DND-41 (cell line): ENCODE measurements around the gene PYCR2.
A peak's percentile ranks its signal among the peaks of the same experiment; 100 is the strongest.

Source experiments
- ATAC-seq: fragments of 200-7000 bp; cut with Tn5 transposase; 3 replicates; pipeline ENCODE4 v1.9.1; 2021; ENCODE audit warnings: low read depth; ENCODE audit not compliant: insufficient read depth
- DNase-seq: peaks from one replicate; pipeline ENCODE4 v3.0.0-alpha.2; 2020
- H2AFZ ChIP-seq: 2 replicates; pipeline ENCODE4 v1.6.0; 2012; ENCODE audit warnings: low read depth, low read length
- H3K27ac ChIP-seq: 2 replicates; pipeline ENCODE4 v1.5.1; 2012; ENCODE audit warnings: low read length, inconsistent platforms
- H3K27me3 ChIP-seq: fragments of 200-600 bp; sonication (generic); 2 replicates; pipeline ENCODE4 v1.6.0; 2012; ENCODE audit warnings: low read length, mild to moderate bottlenecking, inconsistent platforms; ENCODE audit not compliant: insufficient read depth, poor library complexity
- H3K36me3 ChIP-seq: 2 replicates; pipeline ENCODE4 v1.5.1; 2012; ENCODE audit warnings: low read length, inconsistent platforms; ENCODE audit not compliant: insufficient read depth
- H3K4me1 ChIP-seq: 2 replicates; pipeline ENCODE4 v1.5.1; 2012; ENCODE audit warnings: mild to moderate bottlenecking, low read length; ENCODE audit not compliant: insufficient read depth
- H3K4me2 ChIP-seq: 2 replicates; pipeline ENCODE4 v1.6.0; 2012; ENCODE audit warnings: mild to moderate bottlenecking, moderate library complexity, low read length, inconsistent platforms; ENCODE audit not compliant: insufficient read depth
- H3K4me3 ChIP-seq, 2 experiments: fragments of 200-600 bp in 1 of 2; shearing (Covaris generic) in 1 of 2; 2 replicates each; pipeline ENCODE4 v1.5.1; 2012 to 2016; ENCODE audit warnings: inconsistent platforms in 2 of 2, low read length in 2 of 2, mild to moderate bottlenecking in 2 of 2, low read depth in 1 of 2, moderate library complexity in 1 of 2
- H3K79me2 ChIP-seq: 2 replicates; pipeline ENCODE4 v1.6.0; 2012; ENCODE audit warnings: low read length, inconsistent platforms; ENCODE audit not compliant: insufficient read depth
- H3K9ac ChIP-seq: 2 replicates; pipeline ENCODE4 v1.6.0; 2012; ENCODE audit warnings: low read depth, mild to moderate bottlenecking, inconsistent platforms, low read length, moderate library complexity
- H3K9me3 ChIP-seq: 2 replicates; pipeline ENCODE4 v1.5.1; 2012; ENCODE audit warnings: low read length, moderate library complexity, mild to moderate bottlenecking, inconsistent platforms; ENCODE audit not compliant: insufficient read depth, severe bottlenecking
- H4K20me1 ChIP-seq: 2 replicates; pipeline ENCODE4 v1.6.0; 2012; ENCODE audit warnings: low read length; ENCODE audit not compliant: insufficient read depth
- CTCF ChIP-seq: IDR thresholded peaks from 2 replicates; pipeline ENCODE4 v1.5.1; 2012; ENCODE audit warnings: borderline replicate concordance, low read length, moderate library complexity, mild to moderate bottlenecking; ENCODE audit not compliant: poor library complexity, severe bottlenecking; ENCODE audit errors: extremely low read depth
- EZH2 ChIP-seq: IDR thresholded peaks from 3 replicates; pipeline ENCODE4 v1.6.1; 2012; ENCODE audit warnings: borderline replicate concordance, low read depth, mild to moderate bottlenecking, moderate library complexity, low read length, inconsistent platforms; ENCODE audit not compliant: severe bottlenecking

The PYCR2 gene

GRCh38 chr1:225890346-225891228 lies 33.5 kb downstream of the PYCR2 start:
- Histone ChIP-seq H3K27ac (no peak overlapping the region), H3K4me1 (no peaks in the 10 kb centered on the region), H2AFZ (no peak overlapping the region), H3K4me3 (no peak overlapping the region), H3K79me2 (no peaks in the 10 kb centered on the region), H4K20me1 (no peaks in the 10 kb centered on the region), H3K9ac (no peak overlapping the region), H3K36me3 (no peaks in the 10 kb centered on the region), H3K4me2 (no peak overlapping the region), H3K27me3 (no peaks in the 10 kb centered on the region), H3K9me3 (no peaks in the 10 kb centered on the region)
- ATAC-seq (no peak), DNase-seq (no peak)
- TF ChIP-seq EZH2 (no peak), CTCF (no peak)

- Histone ChIP-seq H3K9me3 (no peaks in the 10 kb centered on the region), H3K36me3 (no peaks in the 10 kb centered on the region), H3K27ac (no peak overlapping the region), H3K79me2 (no peaks in the 10 kb centered on the region), H3K27me3 (no peaks in the 10 kb centered on the region), H2AFZ (no peak overlapping the region), H3K4me1 (no peaks in the 10 kb centered on the region), H4K20me1 (no peaks in the 10 kb centered on the region), H3K4me3 (no peak overlapping the region), H3K4me2 (no peak overlapping the region), H3K9ac (no peak overlapping the region)
- ATAC-seq, result no peak
- TF ChIP-seq EZH2, result no peak
- TF ChIP-seq CTCF, result no peak
- DNase-seq, result no peak
Measured at GRCh38 chr1:225889743-225890142, 34.3 kb downstream of the PYCR2 start.

DNA sequence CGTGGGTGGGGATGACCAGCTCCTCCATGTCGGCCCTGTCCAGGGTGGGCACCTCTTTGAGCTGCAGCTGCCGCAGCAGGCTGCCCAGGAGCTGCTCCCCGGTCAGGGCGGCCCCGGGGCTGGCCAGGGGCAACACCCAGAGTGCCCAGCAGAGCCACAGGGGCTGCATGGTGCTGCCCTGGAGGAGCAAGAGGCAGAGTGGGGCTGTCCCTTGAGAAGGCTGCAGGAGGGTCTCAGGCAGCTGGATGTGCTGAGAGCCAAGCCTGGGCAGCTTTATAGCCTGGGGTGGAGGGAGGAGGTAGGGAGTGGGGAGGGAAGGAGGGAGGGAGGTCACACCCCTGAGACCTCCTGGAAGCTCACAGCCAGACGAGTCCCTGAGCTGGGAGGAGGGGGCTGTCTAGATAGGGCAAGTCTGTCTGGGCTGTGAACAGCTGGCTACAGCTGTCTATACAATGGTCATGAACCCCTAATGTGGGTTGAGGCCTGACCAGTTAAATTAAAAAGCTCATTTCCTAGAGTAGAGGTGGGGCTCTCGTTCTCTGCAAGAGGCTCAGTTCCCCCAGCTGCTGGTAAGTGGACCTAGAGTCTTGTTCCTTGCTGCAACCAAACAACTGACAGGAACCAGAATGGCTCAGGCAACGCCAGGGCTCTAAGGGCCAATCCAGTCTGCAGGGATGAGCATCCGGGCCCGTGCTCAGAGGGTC lies 35.0 kb downstream of the PYCR2 start, which contains the start of gene LEFTY1:
Gene LEFTY1 (minus strand): TSS at position 249 of the 704 bp plus-strand sequence. CDS start 80 bp downstream, at position 169.
- no peaks in the 10 kb centered on the region for H3K79me2 ChIP-seq
- H2AFZ ChIP-seq, result no peak within 1 kb of the TSS
- H4K20me1 ChIP-seq, result no peaks in the 10 kb centered on the region
- no peaks in the 10 kb centered on the region for H3K9me3 ChIP-seq
- no peak within 1 kb of the TSS for H3K9ac ChIP-seq
- no peak for TF ChIP-seq CTCF
- TF ChIP-seq EZH2, result no peak
- H3K27me3 ChIP-seq, result no peaks in the 10 kb centered on the region
- no peaks in the 10 kb centered on the region for H3K4me1 ChIP-seq
- 0 out of 3 replicates have a peak, but pooled peaks have one; percentile 27 for ATAC-seq
- no peak within 1 kb of the TSS for H3K4me2 ChIP-seq
- no peaks in the 10 kb centered on the region for H3K36me3 ChIP-seq
- no peak within 1 kb of the TSS for H3K27ac ChIP-seq
- DNase-seq, result no peak
- H3K4me3 ChIP-seq, result no peak within 1 kb of the TSS
